ENCODE results near the gene RACK1. TPM values are rescaled to one million over a fixed set of nuclear protein-coding genes. Genes with fewer than 3 reads are reported as not detected.

RACK1 gene
- polyA plus RNA-seq, 4 donors, result 2,538 to 2,825 (median 2,727) TPM

Other genes with a start within 250 kb of the RACK1 start
- 10 to 100 TPM in 2 of 4 donors, 1 to 10 TPM in 2; 5.6 to 15.5 (median 8.2) TPM for gene BTNL9, start 203.6 kb downstream of the RACK1 start, polyA plus RNA-seq (ENCODE audit: insufficient read length in 4 of 4)
- under 1 TPM in 1 of 4 donors, not detected in 3; 0.06 TPM for gene OR2V1, start 112.7 kb downstream of the RACK1 start, polyA plus RNA-seq (ENCODE audit: insufficient read length in 4 of 4)
- gene OR2V2, start 96.3 kb downstream of the RACK1 start, polyA plus RNA-seq (ENCODE audit: insufficient read length in 4 of 4), result not detected
- gene TRIM7, start 38.7 kb downstream of the RACK1 start, polyA plus RNA-seq (ENCODE audit: insufficient read length in 4 of 4), result under 1 TPM; 0.16 to 0.68 (median 0.25) TPM
- gene TRIM41, start 20.6 kb downstream of the RACK1 start, polyA plus RNA-seq (ENCODE audit: insufficient read length in 4 of 4), result 10 to 100 TPM; 30.6 to 41.6 (median 36.5) TPM
- 10 to 100 TPM; 17.4 to 52.7 (median 31.4) TPM for gene TRIM52, start 17.2 kb upstream of the RACK1 start, polyA plus RNA-seq (ENCODE audit: insufficient read length in 4 of 4)
- under 1 TPM in 1 of 4 donors, not detected in 3; 0.21 TPM for gene OR4F3, start 123.4 kb upstream of the RACK1 start, polyA plus RNA-seq (ENCODE audit: insufficient read length in 4 of 4)